ENCODE results near the gene COL24A1. TPM values are rescaled to one million over a fixed set of nuclear protein-coding genes. Genes with fewer than 3 reads are reported as not detected.
"Not testable (repeated sequence)": the region's sequence is repeated elsewhere in the genome, so short reads cannot be mapped to it uniquely, and the experiment has no call there.

The COL24A1 gene
- polyA plus RNA-seq, 4 donors: 0.07 to 2.4 (median 0.27) TPM; not detected in 1

DNA sequence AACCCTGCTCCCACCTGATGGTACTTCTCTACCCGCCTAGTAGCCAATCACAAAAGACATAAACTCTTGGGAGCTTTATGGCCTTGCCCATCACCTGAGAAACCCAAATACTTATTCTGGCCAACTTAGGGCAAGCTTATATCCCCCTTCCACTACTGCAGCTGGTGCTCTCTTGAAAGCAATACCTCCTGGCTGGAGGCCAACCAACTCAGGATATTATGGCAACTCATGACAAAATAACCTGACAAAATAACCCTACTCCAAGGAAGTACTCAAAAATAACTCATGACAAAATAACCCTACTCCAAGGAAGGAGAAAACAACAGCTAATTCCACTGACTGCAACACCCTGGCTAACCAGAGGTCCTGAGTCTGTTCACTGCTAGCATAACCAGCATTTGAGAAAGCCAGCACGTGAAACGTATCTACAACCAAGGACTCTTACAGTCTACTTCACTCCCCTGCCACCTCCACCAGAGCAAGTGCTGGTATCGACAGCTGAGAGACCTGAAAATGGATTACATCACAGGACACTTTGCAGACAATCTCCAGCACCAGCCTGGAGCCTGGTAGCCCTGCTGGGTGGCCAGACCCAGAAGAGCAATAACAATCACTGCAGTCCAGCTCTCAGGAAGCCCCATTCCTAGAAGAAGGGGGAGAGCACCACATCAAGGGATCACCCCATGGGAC, 179.9 kb downstream of the COL24A1 start:
- Histone ChIP-seq H3K4me1 (ENCODE audit: control insufficient read depth in 3 of 3, insufficient read depth in 2 of 3, low read depth in 1 of 3, low read length in 2 of 3) (no peaks in the 10 kb centered on the region), H3K27ac (ENCODE audit: low read depth in 1 of 3, low read length in 2 of 3) (no peak overlapping the region), H3K27me3 (ENCODE audit: control insufficient read depth in 3 of 3, insufficient read depth in 3 of 3, low read length in 3 of 3) (no peaks in the 10 kb centered on the region), H3K36me3 (ENCODE audit: control insufficient read depth in 3 of 3, insufficient read depth in 2 of 3, low read depth in 1 of 3, low read length in 3 of 3) (no peaks in the 10 kb centered on the region), H3K4me3 (ENCODE audit: low read depth in 1 of 3, low read length in 3 of 3) (no peak overlapping the region), H3K9me3 (ENCODE audit: control insufficient read depth in 2 of 2, insufficient read depth in 1 of 2, low read depth in 1 of 2, low read length in 1 of 2) (no peaks in the 10 kb centered on the region)
- 86 to 93% (median 92%) methylated on average over 4 of the region's 4 CpGs for WGBS, 3 donors
- DNase-seq (no peak), FAIRE-seq (no peak)

DNA sequence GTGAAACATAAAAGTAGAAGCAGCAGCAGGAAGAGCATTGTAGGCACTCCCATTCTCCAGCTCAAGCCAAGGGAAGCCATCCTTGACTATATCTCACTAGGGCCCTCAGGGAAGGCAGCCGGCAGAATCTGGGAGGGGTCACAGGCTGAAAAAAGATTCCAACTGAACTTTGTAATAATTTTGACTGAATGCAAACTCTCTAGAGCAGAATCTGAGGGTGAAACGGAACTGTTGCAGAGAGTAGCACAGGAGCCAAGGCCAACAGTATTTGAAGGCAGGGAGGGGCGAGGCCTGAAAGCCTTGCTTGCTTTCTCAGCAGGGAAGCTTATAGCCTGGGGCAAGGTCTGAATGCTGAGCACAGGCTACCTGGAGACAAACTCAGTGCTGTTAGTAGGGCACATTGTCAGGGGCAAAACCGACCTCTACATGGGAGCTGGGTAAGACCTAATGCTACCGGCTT, 180.6 kb downstream of the COL24A1 start:
- H3K4me3 ChIP-seq (ENCODE audit: low read depth in 1 of 3, low read length in 3 of 3): no peak overlapping the region
- H3K27ac ChIP-seq (ENCODE audit: low read depth in 1 of 3, low read length in 2 of 3): no peak overlapping the region
- no peaks in the 10 kb centered on the region for H3K9me3 ChIP-seq (ENCODE audit: control insufficient read depth in 2 of 2, insufficient read depth in 1 of 2, low read depth in 1 of 2, low read length in 1 of 2)
- WGBS, 3 donors: 45 to 66% (median 64%) methylated on average over 5 of the region's 5 CpGs
- H3K36me3 ChIP-seq (ENCODE audit: control insufficient read depth in 3 of 3, insufficient read depth in 2 of 3, low read depth in 1 of 3, low read length in 3 of 3): no peaks in the 10 kb centered on the region
- FAIRE-seq (no peak), DNase-seq (peak in 1 of 2 donors; percentile 45)
- no peaks in the 10 kb centered on the region for H3K4me1 ChIP-seq (ENCODE audit: control insufficient read depth in 3 of 3, insufficient read depth in 2 of 3, low read depth in 1 of 3, low read length in 2 of 3)
- no peaks in the 10 kb centered on the region for H3K27me3 ChIP-seq (ENCODE audit: control insufficient read depth in 3 of 3, insufficient read depth in 3 of 3, low read length in 3 of 3)

DNA sequence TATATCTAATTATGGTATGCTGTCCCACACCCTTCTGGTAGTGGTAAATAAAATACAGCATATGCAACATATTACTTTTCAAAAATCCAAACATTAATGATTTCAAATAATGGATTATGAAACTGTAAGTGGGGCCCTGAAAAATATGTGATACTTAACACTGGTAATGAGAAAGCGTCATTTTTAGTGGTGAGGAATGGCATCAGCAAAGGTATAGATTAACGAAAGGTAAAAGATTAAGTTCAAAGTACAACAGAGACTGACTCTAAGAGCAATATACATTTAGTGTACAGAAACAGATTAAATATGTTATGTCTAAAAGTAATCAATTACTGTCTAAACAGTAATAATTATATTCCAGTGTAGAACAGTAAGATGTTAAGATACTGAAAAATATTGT, 194.1 kb downstream of the COL24A1 start:
- Histone ChIP-seq H3K27me3 (ENCODE audit: control insufficient read depth in 3 of 3, insufficient read depth in 3 of 3, low read length in 3 of 3) (no peaks in the 10 kb centered on the region), H3K27ac (ENCODE audit: low read depth in 1 of 3, low read length in 2 of 3) (peak overlapping the region in 1 of 3 donors; percentile 39), H3K4me3 (ENCODE audit: low read depth in 1 of 3, low read length in 3 of 3) (no peak overlapping the region), H3K36me3 (ENCODE audit: control insufficient read depth in 3 of 3, insufficient read depth in 2 of 3, low read depth in 1 of 3, low read length in 3 of 3) (no peaks in the 10 kb centered on the region), H3K9me3 (ENCODE audit: control insufficient read depth in 2 of 2, insufficient read depth in 1 of 2, low read depth in 1 of 2, low read length in 1 of 2) (no peaks in the 10 kb centered on the region), H3K4me1 (ENCODE audit: control insufficient read depth in 3 of 3, insufficient read depth in 2 of 3, low read depth in 1 of 3, low read length in 2 of 3) (peaks cover 0 to 3% (median 0%) of the 10 kb centered on the region in 3 donors)
- FAIRE-seq (no peak), DNase-seq (peak in 1 of 2 donors; percentile 44)
- WGBS, 3 donors: 11 to 73% (median 46%) methylated on average over 2 of the region's 2 CpGs

DNA sequence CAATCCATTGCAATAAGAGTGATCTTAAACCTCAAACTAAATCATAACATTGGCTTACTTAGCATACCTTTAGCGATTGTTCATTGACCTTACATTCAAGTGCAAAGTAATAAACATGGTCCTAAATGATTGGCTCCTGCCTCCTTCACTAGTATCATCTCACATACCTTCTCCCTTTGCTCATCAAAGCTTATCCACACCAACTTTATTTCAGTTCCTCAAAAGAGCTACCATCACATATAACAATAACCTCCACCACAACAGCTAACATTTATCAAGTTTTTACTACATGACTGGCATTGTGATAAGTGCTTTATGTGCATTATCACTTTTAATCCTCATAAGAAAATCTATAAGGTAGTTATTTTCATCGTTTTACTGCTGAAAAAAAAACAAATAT, 198.8 kb downstream of the COL24A1 start:
- no peak for FAIRE-seq
- peaks cover 0 to 3% (median 0%) of the 10 kb centered on the region in 3 donors for H3K4me1 ChIP-seq (ENCODE audit: control insufficient read depth in 3 of 3, insufficient read depth in 2 of 3, low read depth in 1 of 3, low read length in 2 of 3)
- H3K9me3 ChIP-seq (ENCODE audit: control insufficient read depth in 2 of 2, insufficient read depth in 1 of 2, low read depth in 1 of 2, low read length in 1 of 2): no peaks in the 10 kb centered on the region
- 51 to 69% (median 65%) methylated on average over 2 of the region's 2 CpGs for WGBS, 3 donors
- no peak for DNase-seq
- H3K27me3 ChIP-seq (ENCODE audit: control insufficient read depth in 3 of 3, insufficient read depth in 3 of 3, low read length in 3 of 3): no peaks in the 10 kb centered on the region
- no peak overlapping the region for H3K27ac ChIP-seq (ENCODE audit: low read depth in 1 of 3, low read length in 2 of 3)
- no peaks in the 10 kb centered on the region for H3K36me3 ChIP-seq (ENCODE audit: control insufficient read depth in 3 of 3, insufficient read depth in 2 of 3, low read depth in 1 of 3, low read length in 3 of 3)
- H3K4me3 ChIP-seq (ENCODE audit: low read depth in 1 of 3, low read length in 3 of 3): no peak overlapping the region

DNA sequence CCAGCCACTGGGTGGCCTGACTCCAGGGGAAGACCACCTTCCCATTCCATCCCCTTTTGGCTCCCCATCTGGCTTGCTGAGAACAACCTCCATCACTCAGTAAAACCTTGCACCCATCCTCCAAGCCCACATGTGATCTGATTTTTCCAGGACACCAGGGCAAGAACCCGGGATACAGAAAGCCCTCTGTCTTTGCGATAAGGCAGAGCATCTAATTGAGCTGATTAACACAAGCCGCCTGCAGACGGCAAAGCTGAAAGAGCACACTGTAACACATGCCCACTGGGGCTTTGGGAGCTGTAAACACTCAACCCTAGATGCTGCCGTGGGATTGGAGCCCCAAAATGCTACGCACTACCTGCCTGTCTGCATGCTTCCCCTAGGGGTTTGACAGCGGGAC, 201.4 kb downstream of the COL24A1 start:
- H3K27ac ChIP-seq (ENCODE audit: low read depth in 1 of 3, low read length in 2 of 3); H3K27me3 ChIP-seq (ENCODE audit: control insufficient read depth in 3 of 3, insufficient read depth in 3 of 3, low read length in 3 of 3); H3K36me3 ChIP-seq (ENCODE audit: control insufficient read depth in 3 of 3, insufficient read depth in 2 of 3, low read depth in 1 of 3, low read length in 3 of 3); H3K9me3 ChIP-seq (ENCODE audit: control insufficient read depth in 2 of 2, insufficient read depth in 1 of 2, low read depth in 1 of 2, low read length in 1 of 2); FAIRE-seq; DNase-seq; H3K4me1 ChIP-seq (ENCODE audit: control insufficient read depth in 3 of 3, insufficient read depth in 2 of 3, low read depth in 1 of 3, low read length in 2 of 3); H3K4me3 ChIP-seq (ENCODE audit: low read depth in 1 of 3, low read length in 3 of 3): not testable (repeated sequence)
- 90 to 92% (median 92%) methylated on average over 7 of the region's 7 CpGs for WGBS, 3 donors

DNA sequence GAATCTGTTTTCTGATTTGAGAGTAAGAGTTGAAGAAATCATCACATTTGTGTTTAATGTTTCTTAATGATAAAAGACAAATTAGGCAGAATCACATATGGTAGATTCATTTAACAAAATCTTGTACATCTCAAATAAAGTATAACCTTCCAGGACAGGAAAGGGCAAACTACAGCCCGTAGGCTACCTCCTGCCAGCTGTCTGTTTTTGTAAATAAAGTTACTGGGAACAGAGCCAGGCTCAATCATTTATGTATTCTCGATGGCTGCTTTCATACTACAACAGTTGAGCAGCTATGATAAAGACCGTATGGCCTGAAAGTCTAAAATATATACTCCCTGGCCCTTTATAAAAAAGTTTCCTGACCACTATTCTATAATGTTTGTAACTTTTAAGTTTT, 204.1 kb downstream of the COL24A1 start:
- no peak overlapping the region for H3K4me3 ChIP-seq (ENCODE audit: low read depth in 1 of 3, low read length in 3 of 3)
- WGBS, 3 donors: 14 to 17% (median 16%) methylated on average over 3 of the region's 3 CpGs
- H3K36me3 ChIP-seq (ENCODE audit: control insufficient read depth in 3 of 3, insufficient read depth in 2 of 3, low read depth in 1 of 3, low read length in 3 of 3): no peaks in the 10 kb centered on the region
- no peak overlapping the region for H3K27ac ChIP-seq (ENCODE audit: low read depth in 1 of 3, low read length in 2 of 3)
- FAIRE-seq: no peak
- DNase-seq: peak in 1 of 2 donors; percentile 5
- no peaks in the 10 kb centered on the region for H3K4me1 ChIP-seq (ENCODE audit: control insufficient read depth in 3 of 3, insufficient read depth in 2 of 3, low read depth in 1 of 3, low read length in 2 of 3)
- H3K27me3 ChIP-seq (ENCODE audit: control insufficient read depth in 3 of 3, insufficient read depth in 3 of 3, low read length in 3 of 3): no peaks in the 10 kb centered on the region
- H3K9me3 ChIP-seq (ENCODE audit: control insufficient read depth in 2 of 2, insufficient read depth in 1 of 2, low read depth in 1 of 2, low read length in 1 of 2): no peaks in the 10 kb centered on the region

DNA sequence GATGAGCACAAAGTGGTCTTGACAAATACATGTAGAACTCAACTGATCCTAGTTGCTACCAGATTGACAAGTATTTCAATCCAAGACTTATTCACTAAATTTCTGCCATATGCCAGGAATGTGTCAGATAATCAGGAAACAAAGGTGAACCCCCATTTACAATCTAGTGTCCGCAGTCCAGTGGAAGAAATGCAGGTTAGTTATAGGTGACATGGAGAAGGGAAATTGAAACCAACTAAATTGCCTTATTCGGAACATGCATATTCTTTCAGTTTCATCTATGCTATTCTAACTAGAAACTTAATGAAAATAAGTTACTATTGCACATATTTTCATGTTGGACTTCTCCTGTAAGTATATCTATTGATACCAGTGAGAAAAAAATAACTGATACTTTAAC, 209.4 kb downstream of the COL24A1 start:
- DNase-seq: peak in 1 of 2 donors; percentile 55
- Histone ChIP-seq H3K27ac (ENCODE audit: low read depth in 1 of 3, low read length in 2 of 3) (no peak overlapping the region), H3K4me3 (ENCODE audit: low read depth in 1 of 3, low read length in 3 of 3) (no peak overlapping the region), H3K27me3 (ENCODE audit: control insufficient read depth in 3 of 3, insufficient read depth in 3 of 3, low read length in 3 of 3) (no peaks in the 10 kb centered on the region), H3K9me3 (ENCODE audit: control insufficient read depth in 2 of 2, insufficient read depth in 1 of 2, low read depth in 1 of 2, low read length in 1 of 2) (no peaks in the 10 kb centered on the region), H3K36me3 (ENCODE audit: control insufficient read depth in 3 of 3, insufficient read depth in 2 of 3, low read depth in 1 of 3, low read length in 3 of 3) (no peaks in the 10 kb centered on the region), H3K4me1 (ENCODE audit: control insufficient read depth in 3 of 3, insufficient read depth in 2 of 3, low read depth in 1 of 3, low read length in 2 of 3) (no peaks in the 10 kb centered on the region)
- 24 to 54% (median 29%) methylated on average over 2 of the region's 2 CpGs for WGBS, 3 donors
- FAIRE-seq: no peak

DNA sequence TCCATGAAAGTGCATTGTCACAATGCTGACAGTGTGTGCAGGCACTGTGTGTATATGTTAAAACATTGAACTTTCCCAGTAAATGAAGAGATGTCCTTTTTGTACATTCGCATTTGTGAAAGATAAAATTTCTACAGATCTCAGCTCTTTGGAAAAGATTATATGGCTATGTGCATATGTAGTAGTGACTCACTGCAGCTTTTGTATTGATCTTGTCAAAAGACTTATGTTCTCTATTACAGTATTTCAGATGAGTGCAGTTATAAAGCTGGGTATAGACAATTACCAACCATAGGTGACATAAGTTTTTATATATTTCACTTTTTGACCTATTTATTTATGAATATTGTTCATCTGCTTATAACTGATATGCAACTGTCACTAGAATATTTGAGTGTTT, 212.6 kb downstream of the COL24A1 start:
- 58 to 79% (median 78%) methylated on average over 1 of the region's 1 CpG for WGBS, 3 donors

DNA sequence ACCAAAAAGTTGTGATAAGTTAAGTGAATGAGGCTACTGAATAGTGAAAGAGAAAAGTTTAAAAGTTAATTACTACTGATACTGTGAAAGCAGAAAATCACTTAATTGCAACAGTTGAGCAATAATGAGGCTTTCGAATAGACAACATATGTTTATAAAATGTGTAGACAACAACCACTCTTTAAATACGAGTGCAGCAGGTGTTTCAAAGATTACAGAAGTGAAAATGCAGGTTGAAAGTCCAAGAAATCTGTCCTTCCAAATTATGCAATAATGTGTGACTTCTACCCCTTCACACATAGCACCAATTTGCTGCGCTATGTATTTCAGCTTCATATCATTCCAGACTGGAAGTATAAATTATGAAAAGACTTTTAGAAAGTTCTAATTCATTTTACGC, 213.0 kb downstream of the COL24A1 start:
- WGBS, 3 donors: 32 to 68% (median 49%) methylated on average over 4 of the region's 4 CpGs
- H3K36me3 ChIP-seq (ENCODE audit: control insufficient read depth in 3 of 3, insufficient read depth in 2 of 3, low read depth in 1 of 3, low read length in 3 of 3): no peaks in the 10 kb centered on the region
- FAIRE-seq (no peak), DNase-seq (peak in 1 of 2 donors; percentile 40)
- no peaks in the 10 kb centered on the region for H3K9me3 ChIP-seq (ENCODE audit: control insufficient read depth in 2 of 2, insufficient read depth in 1 of 2, low read depth in 1 of 2, low read length in 1 of 2)
- H3K27ac ChIP-seq (ENCODE audit: low read depth in 1 of 3, low read length in 2 of 3): no peak overlapping the region
- H3K4me3 ChIP-seq (ENCODE audit: low read depth in 1 of 3, low read length in 3 of 3): no peak overlapping the region
- no peaks in the 10 kb centered on the region for H3K4me1 ChIP-seq (ENCODE audit: control insufficient read depth in 3 of 3, insufficient read depth in 2 of 3, low read depth in 1 of 3, low read length in 2 of 3)
- no peaks in the 10 kb centered on the region for H3K27me3 ChIP-seq (ENCODE audit: control insufficient read depth in 3 of 3, insufficient read depth in 3 of 3, low read length in 3 of 3)

More for the DNA sequence above, 212.6 kb downstream of the COL24A1 start:
- Histone ChIP-seq H3K4me1 (ENCODE audit: control insufficient read depth in 3 of 3, insufficient read depth in 2 of 3, low read depth in 1 of 3, low read length in 2 of 3) (no peaks in the 10 kb centered on the region), H3K4me3 (ENCODE audit: low read depth in 1 of 3, low read length in 3 of 3) (no peak overlapping the region), H3K36me3 (ENCODE audit: control insufficient read depth in 3 of 3, insufficient read depth in 2 of 3, low read depth in 1 of 3, low read length in 3 of 3) (no peaks in the 10 kb centered on the region), H3K27me3 (ENCODE audit: control insufficient read depth in 3 of 3, insufficient read depth in 3 of 3, low read length in 3 of 3) (no peaks in the 10 kb centered on the region), H3K27ac (ENCODE audit: low read depth in 1 of 3, low read length in 2 of 3) (no peak overlapping the region), H3K9me3 (ENCODE audit: control insufficient read depth in 2 of 2, insufficient read depth in 1 of 2, low read depth in 1 of 2, low read length in 1 of 2) (no peaks in the 10 kb centered on the region)
- no peak for DNase-seq
- FAIRE-seq: no peak

Data from small intestine (tissue), 7 donors.